ENCODE measurements around the gene AARS1.
"Not testable (repeated sequence)": the region's sequence is repeated elsewhere in the genome, so short reads cannot be mapped to it uniquely, and the experiment has no call there.

The AARS1 gene

DNA sequence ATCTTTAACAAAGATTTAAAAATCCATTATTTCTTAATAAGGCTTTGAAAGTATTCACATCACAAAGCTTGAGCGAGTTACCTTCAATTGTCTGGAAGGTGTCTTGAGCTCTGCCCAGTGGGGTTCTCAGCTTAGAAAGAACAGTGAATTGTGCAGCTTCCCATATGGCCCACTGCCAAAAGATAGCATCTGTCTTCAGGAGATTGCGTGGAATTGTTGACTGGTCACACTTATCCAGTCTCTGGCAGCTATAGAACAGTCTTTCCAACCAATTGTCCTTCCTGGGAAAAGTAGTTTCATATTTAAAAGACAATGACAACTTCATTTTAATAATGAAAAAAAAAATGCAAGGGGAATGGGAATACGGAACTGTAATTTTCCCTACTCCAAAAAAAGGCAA is 57.5 kb downstream of the AARS1 start:
- H3K4me3 ChIP-seq (ENCODE audit: low read length); H3K36me3 ChIP-seq (ENCODE audit: insufficient read depth, low read length); H2AFZ ChIP-seq (ENCODE audit: low read depth, low read length); H3K4me1 ChIP-seq (ENCODE audit: insufficient read depth, low read length); H3K9me3 ChIP-seq (ENCODE audit: low read length); H3K27me3 ChIP-seq (ENCODE audit: insufficient read depth, low read length): not testable (repeated sequence)

- not testable (repeated sequence) for H3K4me3 ChIP-seq (ENCODE audit: low read length); H3K4me1 ChIP-seq (ENCODE audit: insufficient read depth, low read length); H3K27me3 ChIP-seq (ENCODE audit: insufficient read depth, low read length); H3K9me3 ChIP-seq (ENCODE audit: low read length); H2AFZ ChIP-seq (ENCODE audit: low read depth, low read length); H3K36me3 ChIP-seq (ENCODE audit: insufficient read depth, low read length)
Observed at GRCh38 chr16:70226024-70226423, 63.3 kb downstream of the AARS1 start.

- H3K9me3 ChIP-seq (ENCODE audit: low read length); H3K36me3 ChIP-seq (ENCODE audit: insufficient read depth, low read length); H2AFZ ChIP-seq (ENCODE audit: low read depth, low read length); H3K4me1 ChIP-seq (ENCODE audit: insufficient read depth, low read length); H3K27me3 ChIP-seq (ENCODE audit: insufficient read depth, low read length); H3K4me3 ChIP-seq (ENCODE audit: low read length): not testable (repeated sequence)
Observed at GRCh38 chr16:70225430-70225829, 63.9 kb downstream of the AARS1 start.

DNA sequence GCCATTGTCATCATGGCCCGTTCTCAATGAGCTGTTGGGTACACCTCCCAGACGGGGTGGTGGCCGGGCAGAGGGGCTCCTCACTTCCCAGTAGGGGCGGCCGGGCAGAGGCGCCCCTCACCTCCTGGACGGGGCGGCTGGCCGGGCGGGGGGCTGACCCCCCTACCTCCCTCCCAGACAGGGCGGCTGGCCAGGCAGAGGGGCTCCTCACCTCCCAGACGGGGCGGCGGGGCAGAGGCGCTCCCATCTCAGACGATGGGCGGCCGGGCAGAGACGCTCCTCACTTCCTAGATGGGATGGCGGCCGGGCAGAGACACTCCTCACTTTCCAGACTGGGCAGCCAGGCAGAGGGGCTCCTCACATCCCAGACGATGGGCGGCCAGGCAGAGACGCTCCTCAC is 64.7 kb downstream of the AARS1 start:
- H3K4me1 ChIP-seq (ENCODE audit: insufficient read depth, low read length): not testable (repeated sequence)

GRCh38 chr16:70223971-70224513 is 65.3 kb downstream of the AARS1 start:
- H3K4me3 ChIP-seq (ENCODE audit: low read length); H2AFZ ChIP-seq (ENCODE audit: low read depth, low read length); H3K4me1 ChIP-seq (ENCODE audit: insufficient read depth, low read length); H3K36me3 ChIP-seq (ENCODE audit: insufficient read depth, low read length); H3K27me3 ChIP-seq (ENCODE audit: insufficient read depth, low read length); H3K9me3 ChIP-seq (ENCODE audit: low read length): not testable (repeated sequence)

More for the DNA sequence above, 64.7 kb downstream of the AARS1 start:
- not testable (repeated sequence) for H3K36me3 ChIP-seq (ENCODE audit: insufficient read depth, low read length); H3K9me3 ChIP-seq (ENCODE audit: low read length); H3K27me3 ChIP-seq (ENCODE audit: insufficient read depth, low read length); H3K4me3 ChIP-seq (ENCODE audit: low read length); H2AFZ ChIP-seq (ENCODE audit: low read depth, low read length)

DNA sequence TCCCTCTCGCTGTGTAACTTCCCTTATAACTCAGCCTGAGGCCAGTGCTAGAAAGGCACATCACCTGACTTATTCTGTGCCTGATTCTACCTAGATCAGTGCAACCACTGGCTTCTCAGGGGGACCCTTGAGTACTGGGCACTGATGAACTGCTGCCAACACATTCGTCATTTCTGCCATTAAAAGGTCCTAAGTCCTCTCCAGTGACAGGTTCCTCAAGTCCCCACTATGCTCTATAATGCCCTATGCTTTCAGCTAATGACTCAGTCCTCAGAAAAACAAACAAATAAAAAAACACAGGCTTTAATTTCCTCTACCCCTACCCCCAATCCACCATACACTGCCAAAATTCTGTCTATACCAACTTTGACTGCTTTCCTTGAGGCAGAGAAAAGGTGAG is 66.1 kb downstream of the AARS1 start:
- not testable (repeated sequence) for H2AFZ ChIP-seq (ENCODE audit: low read depth, low read length); H3K4me1 ChIP-seq (ENCODE audit: insufficient read depth, low read length); H3K27me3 ChIP-seq (ENCODE audit: insufficient read depth, low read length); H3K4me3 ChIP-seq (ENCODE audit: low read length); H3K36me3 ChIP-seq (ENCODE audit: insufficient read depth, low read length); H3K9me3 ChIP-seq (ENCODE audit: low read length)

DNA sequence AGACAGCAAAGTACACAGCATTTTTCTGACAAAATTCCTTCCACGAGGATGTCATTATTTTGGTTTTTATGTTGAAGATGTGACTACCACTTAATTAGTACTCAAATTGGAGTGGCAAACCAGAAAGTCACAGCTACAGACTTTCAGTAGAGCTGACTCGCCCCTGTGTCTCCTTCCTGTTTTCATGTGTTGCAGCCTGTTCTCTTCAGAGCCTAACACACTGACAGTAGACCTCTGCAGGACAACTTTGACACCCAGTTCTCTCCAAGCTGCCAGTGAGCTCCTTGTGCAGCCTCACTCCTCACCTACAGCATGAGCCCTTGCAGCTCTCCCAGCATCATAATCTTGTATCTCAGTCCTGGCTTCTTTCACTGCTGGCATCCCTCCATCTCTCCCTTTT is 66.7 kb downstream of the AARS1 start:
- not testable (repeated sequence) for H2AFZ ChIP-seq (ENCODE audit: low read depth, low read length); H3K36me3 ChIP-seq (ENCODE audit: insufficient read depth, low read length); H3K27me3 ChIP-seq (ENCODE audit: insufficient read depth, low read length); H3K4me3 ChIP-seq (ENCODE audit: low read length); H3K9me3 ChIP-seq (ENCODE audit: low read length); H3K4me1 ChIP-seq (ENCODE audit: insufficient read depth, low read length)

DNA sequence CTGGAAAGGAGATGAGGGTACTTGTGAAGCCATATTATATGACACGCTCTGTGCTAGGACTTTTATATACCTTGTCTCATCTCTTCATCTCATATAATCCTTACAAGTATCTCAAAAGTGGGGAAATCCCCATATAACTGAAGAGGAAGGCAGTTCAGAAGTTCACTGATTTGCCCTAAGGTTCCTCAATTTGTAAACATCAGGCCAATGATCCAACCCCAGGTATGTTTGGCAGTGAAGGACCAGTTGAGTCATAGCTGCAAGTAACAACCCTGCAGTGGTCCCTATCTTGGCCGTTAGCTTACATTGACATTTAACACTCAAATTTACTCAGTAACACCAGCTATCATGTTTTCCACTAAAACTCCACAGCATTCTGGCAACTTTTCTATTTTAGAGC is 70.7 kb downstream of the AARS1 start:
- not testable (repeated sequence) for H2AFZ ChIP-seq (ENCODE audit: low read depth, low read length); H3K9me3 ChIP-seq (ENCODE audit: low read length); H3K4me3 ChIP-seq (ENCODE audit: low read length); H3K4me1 ChIP-seq (ENCODE audit: insufficient read depth, low read length); H3K27me3 ChIP-seq (ENCODE audit: insufficient read depth, low read length); H3K36me3 ChIP-seq (ENCODE audit: insufficient read depth, low read length)

DNA sequence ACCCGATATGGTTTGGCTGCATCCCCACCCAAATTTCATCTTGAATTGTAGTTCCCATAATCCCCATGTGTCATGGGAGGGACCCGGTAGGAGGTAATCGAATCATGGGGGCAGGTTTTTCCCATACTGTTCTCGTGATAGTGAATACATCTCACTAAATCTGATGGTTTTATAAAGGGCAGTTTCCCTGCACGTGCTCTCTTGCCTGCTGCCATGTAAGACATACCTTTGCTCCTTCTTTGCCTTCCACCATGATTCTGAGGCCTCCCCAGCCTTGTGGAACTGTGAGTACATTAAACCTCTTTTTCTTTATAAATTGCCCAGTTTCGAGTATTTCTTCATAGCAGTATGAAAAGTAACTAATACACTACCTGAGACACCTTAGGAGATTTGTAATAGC is 82.9 kb downstream of the AARS1 start:
- not testable (repeated sequence) for H3K4me1 ChIP-seq (ENCODE audit: insufficient read depth, low read length); H3K27me3 ChIP-seq (ENCODE audit: insufficient read depth, low read length); H3K36me3 ChIP-seq (ENCODE audit: insufficient read depth, low read length); H3K4me3 ChIP-seq (ENCODE audit: low read length); H2AFZ ChIP-seq (ENCODE audit: low read depth, low read length); H3K9me3 ChIP-seq (ENCODE audit: low read length)

DNA sequence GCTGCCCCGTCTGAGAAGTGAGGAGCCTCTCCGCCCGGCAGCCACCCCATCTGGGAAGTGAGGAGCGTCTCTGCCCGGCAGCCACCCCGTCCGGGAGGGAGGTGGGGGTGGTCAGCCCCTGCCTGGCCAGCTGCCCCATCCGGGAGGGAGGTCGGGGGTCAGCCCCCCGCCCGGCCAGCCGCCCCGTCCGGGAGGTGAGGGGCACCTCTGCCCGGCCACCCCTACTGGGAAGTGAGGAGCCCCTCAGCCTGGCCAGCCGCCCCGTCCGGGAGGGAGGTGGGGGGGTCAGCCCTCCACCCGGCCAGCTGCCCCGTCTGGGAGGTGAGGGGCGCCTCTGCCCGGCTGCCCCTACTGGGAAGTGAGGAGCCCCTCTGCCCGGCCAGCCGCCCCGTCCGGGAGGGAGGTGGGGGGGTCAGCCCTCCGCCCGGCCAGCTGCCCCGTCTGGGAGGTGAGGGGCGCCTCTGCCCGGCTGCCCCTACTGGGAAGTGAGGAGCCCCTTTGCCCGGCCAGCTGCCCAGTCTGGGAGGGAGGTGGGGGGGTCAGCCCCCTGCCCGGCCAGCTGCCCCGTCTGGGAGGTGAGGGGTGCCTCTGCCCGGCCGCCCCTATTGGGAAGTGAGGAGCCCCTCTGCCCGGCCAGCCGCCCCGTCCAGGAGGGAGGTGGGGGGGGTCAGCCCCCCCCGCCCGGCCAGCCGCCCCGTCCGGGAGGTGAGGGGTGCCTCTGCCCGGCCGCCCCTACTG is 84.5 kb downstream of the AARS1 start:
- H3K27me3 ChIP-seq (ENCODE audit: insufficient read depth, low read length); H3K9me3 ChIP-seq (ENCODE audit: low read length); H3K4me3 ChIP-seq (ENCODE audit: low read length); H2AFZ ChIP-seq (ENCODE audit: low read depth, low read length); H3K4me1 ChIP-seq (ENCODE audit: insufficient read depth, low read length); H3K36me3 ChIP-seq (ENCODE audit: insufficient read depth, low read length): not testable (repeated sequence)

- H3K27me3 ChIP-seq (ENCODE audit: insufficient read depth, low read length); H3K4me3 ChIP-seq (ENCODE audit: low read length); H3K4me1 ChIP-seq (ENCODE audit: insufficient read depth, low read length); H2AFZ ChIP-seq (ENCODE audit: low read depth, low read length); H3K36me3 ChIP-seq (ENCODE audit: insufficient read depth, low read length); H3K9me3 ChIP-seq (ENCODE audit: low read length): not testable (repeated sequence)
Observed at GRCh38 chr16:70204010-70204409, 85.3 kb downstream of the AARS1 start.

DNA sequence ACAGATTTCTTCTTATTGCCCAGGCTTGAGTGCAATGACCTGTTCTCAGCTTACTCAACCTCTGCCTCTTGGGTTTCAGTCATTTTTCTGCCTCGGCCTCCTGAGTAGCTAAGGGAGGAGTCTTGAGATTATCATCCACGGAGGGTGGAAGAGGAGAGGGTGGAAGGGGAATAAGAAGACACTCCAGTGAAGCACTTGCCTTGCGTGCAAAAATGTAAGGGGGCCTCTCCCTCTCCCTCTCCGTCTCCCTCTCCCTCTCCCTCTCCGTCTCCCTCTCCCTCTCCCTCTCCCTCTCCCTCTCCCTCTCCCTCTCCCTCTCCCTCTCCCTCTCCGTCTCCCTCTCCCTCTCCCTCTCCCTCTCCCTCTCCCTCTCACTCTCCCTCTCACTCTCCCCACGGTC is 85.8 kb downstream of the AARS1 start:
- H3K36me3 ChIP-seq (ENCODE audit: insufficient read depth, low read length); H3K27me3 ChIP-seq (ENCODE audit: insufficient read depth, low read length); H3K9me3 ChIP-seq (ENCODE audit: low read length); H3K4me1 ChIP-seq (ENCODE audit: insufficient read depth, low read length); H2AFZ ChIP-seq (ENCODE audit: low read depth, low read length); H3K4me3 ChIP-seq (ENCODE audit: low read length): not testable (repeated sequence)

Measured in neuron (in vitro differentiated cells).